HG03159 (cell line): Measurements from ENCODE around the gene MSH2.

Source experiments
- ATAC-seq: cut with Tn5 transposase; IDR thresholded peaks from one replicate; pipeline ENCODE4 v1.9.1; 2021; ENCODE audit warnings: mild to moderate bottlenecking, moderate library complexity; ENCODE audit not compliant: unreplicated experiment

The MSH2 gene

DNA sequence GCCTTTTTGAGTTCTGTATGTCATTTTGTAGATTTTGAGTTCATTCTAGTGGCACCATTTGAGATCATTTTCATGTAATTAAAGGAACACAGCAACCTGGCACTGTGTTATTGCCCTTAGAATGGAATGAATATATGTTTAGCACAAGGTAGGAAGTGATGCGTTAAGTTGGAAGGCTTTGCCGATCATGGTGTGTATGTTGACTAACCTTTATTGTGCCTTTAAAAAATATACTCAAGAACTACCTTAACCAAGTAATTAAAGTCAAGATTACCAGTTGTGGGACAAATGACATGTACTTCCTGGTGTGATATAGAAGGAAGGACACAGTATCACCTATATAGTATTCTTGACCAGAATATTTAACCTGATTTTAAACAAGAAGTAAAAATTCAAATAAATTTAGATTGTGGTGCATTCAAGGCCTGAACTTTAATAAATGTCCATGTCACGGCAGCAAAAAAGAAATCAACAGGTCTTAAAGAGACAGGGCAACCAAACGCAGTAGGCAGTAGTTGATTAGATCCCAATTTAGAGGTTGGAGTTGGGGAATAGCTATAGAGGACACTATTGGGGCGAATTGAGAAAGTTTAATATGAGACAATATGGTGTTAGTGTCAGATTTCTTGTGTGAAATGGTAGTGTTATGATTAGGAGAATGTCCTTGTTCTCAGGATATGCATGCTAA is 68.6 kb downstream of the MSH2 start:
- ATAC-seq: no peak

DNA sequence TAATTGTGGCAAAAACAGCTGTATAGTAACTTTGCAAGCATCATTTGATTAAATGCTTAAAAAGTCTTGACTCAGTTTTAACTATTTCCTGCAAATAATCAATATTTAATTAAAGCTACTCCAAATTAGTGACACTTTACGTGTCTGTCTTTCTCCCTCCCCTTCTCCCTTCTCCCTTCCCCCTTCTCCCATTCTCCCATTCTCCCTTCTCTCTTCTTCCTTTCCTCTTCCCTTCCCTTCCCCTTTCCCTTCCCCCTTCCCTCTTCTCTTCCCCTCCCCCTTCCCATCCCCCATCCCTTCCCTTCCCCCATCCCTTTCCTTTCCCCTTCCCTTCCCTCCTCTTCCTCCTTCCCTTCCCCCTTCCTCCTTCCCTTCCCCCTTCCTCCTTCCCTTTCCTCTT is 76.9 kb downstream of the MSH2 start:
- ATAC-seq: no peak

DNA sequence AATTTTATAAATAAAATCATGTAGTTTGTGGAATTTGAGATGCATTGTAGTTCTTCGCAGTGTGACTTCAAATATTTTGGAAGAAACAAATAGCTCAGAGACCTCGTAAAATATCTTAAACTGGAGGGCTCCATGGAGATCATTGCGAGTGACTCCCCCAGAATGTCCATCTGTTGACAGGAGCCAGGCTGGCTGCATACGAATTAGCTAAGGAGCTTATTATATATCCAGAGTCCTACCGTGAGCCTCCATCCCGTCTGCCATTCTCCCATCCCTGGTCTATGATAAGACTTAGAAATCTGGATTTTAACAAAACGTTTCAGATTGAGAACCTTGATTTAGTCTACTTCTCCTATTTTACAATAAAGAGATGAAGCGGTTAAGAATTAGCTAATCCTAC is 80.2 kb downstream of the MSH2 start:
- ATAC-seq: no peak

DNA sequence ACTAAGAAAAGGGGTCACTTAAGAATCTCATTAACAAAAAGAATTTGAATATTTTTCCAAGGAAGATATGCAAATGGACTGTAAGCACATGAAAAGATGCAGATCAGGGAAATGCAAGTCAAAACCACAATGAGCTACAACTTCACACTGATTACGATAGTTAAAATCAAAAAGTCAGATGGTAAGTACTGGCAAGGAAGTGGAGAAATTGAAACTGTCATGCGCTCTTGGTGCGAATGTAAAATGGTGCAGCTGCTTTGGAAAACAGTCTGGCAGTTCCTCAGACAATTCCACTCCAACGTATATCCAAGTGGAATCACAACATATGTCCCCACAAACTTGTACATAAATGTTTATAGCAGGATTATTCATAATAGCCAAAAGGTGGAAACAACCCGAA is 81.4 kb downstream of the MSH2 start:
- ATAC-seq: no peak

DNA sequence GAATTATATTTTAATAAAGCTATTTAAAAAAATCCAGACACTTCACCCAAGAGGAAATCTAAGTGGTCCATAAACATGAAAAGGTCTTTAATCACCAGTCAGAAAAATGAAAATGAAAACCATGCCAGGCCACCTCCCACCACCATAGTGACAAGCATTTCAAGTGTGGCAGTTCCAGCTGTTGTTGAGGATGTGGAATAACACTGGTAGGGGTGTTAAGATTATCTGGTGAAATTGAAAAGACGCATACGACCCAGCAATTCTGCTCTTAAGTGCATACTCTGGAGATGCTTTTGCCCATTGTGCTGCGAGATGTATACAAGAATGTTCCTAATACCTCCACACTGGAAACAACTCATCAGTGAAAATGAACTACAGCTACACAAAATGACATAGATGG is 82.2 kb downstream of the MSH2 start:
- ATAC-seq: no peak

DNA sequence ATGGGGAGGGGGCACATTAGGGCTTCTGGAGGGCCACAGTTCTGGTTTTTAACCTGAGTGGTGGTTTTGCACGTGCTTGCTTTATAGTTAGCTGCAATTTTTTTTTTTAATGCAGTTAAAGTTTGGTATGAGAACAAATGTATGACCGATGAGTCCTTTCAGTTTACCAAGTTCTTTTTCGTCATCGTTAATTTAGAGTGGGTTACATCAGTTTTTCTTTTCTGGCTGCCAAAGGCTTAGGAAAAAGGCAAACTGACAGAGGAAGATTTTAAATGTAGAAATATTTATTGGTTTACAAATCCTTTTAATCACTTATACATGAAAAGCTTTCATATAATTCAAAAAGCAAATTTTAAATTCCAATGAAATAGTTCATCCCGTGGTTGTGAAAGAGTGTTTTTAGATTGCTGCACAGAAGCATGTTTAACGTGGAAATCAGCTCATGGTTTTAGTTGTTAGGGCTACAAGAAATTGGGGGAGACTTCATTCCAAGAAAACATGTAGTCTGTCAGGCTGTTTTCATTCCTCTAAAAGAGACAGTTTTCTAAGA is 82.9 kb downstream of the MSH2 start:
- no peak for ATAC-seq

DNA sequence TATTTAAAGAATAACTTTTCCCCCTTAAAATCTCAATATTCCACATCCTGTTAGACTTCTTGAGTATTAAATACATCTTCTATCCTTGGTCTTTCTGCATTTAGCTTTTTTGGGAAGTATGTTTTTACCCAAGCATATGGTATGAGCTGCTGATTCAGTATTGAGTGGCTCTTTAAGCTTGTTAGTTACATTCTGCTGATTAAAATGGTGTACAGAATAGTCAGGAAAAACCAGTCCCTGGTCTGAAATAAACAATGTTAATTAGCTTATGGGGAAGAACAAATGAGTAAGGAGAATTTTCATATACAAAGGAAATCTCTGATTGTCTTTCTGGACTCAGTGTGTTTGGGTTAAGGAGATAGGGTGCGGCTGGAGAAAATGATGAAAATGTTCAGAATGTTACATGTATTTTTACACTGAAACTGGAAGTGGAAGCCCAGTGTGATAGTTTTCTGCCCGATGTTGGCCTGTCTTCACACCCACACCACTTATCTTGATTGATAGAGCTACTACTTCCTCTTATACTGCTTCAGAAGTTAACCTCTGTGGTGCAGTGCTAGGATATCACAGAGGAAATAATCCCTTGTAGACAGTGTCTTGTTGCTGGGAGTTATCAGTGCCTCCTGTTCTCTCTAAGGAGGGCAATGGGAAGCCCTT is 84.0 kb downstream of the MSH2 start:
- peak; percentile 89 for ATAC-seq

DNA sequence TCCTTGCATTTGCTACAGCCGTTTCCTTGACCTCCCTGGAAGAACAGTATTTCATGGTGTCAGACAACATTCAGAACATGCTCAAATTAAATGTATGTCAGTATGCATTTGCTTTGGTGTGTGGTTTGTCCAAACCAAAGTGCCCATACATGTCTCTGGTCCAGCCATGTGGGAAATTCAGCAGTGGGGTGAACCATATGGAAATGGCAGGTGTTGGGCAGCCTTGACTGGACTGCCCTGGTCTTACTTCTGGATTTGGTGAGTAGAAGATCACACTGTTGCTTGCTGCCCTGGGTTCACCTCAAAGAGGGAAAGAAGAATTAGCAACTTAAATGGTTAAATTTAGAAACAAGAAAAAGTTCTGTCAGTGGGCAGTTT is 84.5 kb downstream of the MSH2 start:
- no peak for ATAC-seq

DNA sequence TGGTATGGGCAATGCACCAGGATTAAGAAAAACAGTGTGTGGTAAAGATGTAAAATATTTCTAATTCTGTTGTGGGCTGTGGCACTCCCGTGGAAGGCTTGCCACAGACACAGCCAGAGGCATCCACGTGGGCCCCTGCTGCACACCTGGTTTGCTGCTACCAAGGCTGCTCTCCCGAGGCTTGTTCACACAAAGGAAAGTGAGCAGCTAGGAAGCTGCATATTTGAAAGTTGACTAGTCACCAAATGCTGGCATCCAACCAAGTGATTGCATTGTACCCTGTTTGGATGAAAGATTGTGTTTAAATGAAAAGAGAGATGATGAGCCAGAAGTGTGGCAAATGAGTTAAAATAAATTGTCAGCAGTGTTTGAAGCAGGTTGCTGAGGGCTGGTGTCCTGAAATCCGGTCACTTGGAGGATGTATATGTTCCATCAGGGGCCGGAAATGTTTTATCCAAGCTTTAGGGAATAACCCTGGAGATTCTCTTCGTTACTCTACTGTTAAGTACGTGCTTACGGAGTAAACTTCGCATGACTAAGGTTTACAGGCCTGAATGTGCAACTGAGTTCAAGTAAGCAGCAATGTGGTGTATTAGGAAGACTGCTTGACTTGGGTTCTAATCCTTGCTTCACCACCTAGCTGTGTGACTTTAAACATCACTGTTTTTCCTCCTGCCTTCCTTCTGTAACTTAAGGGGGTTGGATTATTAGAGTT is 86.1 kb downstream of the MSH2 start:
- no peak for ATAC-seq

DNA sequence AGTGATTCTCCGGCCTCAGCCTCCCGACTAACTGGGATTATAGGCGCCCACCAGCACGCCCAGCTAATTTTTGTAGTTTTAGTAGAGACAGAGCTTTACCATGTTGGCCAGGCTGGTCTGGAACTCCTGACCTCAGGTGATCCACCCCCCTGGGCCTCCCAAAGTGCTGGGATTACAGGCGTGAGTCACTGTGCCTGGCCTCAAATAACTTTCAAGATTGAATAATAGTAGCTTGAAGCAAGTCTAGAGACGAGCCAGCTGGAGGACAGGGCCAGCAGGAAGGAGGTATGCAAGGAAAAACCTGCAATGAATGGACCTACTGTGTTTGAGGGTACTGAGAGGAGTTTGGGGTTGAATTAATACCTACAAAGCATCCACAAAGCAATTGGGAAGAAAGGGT is 87.5 kb downstream of the MSH2 start:
- ATAC-seq: no peak

DNA sequence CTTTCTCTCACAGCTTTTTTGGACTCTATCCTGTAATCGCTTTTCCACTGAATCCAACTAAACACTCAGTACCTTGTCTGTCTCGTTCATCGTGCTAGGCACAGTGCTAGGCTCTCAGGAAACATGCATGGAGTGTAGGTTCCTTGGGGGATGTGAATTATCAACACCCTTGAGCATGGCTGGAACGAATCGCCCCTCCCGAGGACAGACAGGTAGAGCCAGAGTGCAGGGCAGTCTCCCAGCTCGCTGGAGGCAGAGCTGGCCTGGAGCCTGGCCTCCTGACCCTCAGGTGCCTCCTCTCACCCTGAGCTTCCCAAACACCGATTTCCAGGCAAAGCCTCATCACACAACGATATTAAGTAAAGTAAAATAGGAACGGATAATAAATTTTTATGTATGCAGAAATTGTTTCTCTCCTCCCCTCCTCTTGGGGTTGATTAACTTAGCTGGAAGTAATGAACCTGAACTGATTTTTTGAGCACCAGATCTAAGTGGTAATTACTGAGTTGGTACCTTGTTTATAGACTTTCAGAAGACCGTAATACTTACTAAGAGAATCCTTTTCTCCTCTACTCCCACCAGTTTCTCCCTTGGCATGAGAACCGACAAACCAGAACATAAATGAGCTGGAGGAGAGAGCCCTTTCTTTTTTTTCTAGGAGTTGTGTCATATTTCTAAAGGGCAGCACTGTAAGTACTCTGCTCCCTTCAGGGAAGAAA is 90.5 kb downstream of the MSH2 start:
- ATAC-seq: no peak

DNA sequence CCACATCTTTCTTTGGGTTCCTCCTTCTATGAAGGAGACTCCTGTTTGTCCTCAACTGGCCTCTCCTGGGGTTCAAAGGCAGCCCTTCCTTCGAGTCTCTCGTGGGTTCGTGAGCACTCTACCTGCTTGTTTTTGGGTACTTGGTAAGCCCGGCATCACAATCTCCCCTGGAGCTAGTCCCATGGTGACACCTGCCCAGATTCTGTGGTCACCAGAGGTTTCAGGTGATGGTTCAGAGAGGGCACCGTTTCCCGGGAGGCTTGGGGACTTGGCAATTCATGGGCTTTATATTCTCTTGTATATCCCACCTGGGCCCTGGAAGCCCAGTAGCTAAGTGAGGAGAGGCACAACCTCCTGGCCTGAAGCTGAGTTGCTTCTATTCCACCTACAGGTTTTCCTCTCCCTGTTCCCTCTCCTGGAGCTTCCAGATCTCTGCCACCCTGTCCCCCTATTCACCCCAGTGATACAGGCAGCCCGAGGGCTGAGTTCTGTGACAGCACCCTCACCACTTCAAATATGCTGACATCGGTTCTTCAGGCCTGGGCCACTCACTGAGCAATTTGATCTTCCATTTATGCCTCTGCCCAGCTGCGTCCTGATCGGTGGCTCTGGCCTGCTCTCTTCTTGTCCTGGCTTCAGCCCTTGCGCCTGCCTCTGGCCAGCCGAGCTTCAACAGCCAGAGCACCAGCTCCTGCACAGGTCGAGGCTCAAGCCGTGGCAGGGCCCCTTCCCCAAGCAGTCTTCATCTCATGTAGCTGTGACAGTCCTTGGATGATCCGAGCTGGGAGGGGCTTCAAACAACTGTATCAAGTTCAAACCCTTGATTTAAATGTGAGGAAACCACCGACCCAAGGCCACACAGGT is 91.5 kb downstream of the MSH2 start:
- no peak for ATAC-seq

DNA sequence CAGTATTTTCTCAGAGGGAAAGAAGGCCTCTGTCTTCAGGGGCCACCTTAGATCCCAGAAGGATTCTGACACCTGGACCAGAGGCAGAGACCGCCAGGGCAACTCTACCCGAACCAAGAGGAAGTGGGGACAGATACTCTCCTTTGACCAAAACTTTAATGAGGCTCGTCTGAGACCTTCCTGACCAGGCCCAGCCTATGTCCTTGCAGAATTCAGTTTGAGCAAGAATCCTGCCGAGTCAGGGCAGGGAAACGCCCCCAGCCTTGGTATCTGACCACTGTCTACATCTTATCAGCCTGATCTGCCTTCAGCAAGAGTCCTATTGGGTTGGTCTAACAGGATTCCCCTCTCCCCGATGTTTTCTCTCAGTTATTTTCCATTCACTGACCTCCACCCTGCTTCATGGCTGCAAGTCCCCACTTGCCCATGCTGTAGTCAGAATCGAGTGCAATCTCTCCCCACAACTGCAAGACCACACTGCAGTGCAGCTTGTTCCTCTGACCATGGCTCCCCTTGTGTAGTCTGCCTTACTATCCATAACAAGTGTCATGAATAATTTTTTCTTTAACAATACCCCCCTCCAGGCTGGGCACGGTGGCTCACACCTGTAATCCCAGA is 95.0 kb downstream of the MSH2 start:
- no peak for ATAC-seq

DNA sequence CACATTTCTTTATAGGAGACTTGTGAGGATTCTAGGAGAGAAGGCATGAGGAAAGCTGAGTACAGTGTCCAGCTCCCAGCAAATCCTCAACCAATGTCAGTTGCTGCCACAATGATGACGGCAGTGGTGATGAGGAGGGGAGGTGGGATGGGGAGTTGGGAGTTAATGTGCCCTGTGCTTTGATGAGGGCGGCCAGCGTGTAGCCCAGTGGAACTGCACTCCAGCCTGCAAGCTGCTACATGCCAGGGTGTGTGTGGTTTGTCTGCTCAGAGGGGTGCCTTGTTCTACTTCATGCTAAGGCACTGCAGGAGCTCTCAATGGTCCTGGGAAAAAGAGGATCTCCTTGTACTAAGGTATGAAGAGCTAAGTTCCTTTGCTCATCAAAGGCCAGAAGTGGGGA is 96.1 kb downstream of the MSH2 start:
- ATAC-seq: no peak

DNA sequence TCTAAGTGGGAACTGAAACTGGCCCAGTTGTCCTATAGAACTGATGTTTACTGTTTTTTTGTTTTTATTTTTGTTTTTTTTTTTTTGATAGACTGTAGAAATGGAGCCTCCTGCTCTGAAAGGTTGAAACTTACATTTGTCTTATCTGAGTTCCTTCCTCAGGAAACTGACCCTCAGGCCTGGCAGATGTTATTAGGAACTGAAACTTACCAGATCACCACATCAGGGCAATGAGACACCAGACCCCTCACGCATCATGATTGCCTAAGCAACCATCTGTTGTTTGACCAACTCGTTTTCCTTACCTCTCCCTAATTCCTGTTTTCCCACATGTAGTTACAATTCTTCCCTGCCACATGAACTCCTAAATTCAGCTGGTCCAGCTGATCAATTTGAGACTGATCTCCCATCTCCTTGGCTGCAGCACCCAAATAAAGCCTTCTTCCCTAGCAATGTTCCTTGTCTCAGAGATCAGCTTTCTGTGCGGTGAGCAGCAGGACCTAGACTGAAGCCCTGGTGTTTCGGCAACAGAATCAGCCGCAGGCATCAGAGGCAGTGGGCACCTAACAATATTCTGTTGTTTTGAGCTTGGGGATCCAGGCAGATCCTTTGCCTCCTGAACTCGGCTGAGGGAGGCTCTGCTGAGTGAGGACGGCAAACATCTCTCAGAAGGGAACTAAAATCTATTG is 96.8 kb downstream of the MSH2 start:
- ATAC-seq: no peak

DNA sequence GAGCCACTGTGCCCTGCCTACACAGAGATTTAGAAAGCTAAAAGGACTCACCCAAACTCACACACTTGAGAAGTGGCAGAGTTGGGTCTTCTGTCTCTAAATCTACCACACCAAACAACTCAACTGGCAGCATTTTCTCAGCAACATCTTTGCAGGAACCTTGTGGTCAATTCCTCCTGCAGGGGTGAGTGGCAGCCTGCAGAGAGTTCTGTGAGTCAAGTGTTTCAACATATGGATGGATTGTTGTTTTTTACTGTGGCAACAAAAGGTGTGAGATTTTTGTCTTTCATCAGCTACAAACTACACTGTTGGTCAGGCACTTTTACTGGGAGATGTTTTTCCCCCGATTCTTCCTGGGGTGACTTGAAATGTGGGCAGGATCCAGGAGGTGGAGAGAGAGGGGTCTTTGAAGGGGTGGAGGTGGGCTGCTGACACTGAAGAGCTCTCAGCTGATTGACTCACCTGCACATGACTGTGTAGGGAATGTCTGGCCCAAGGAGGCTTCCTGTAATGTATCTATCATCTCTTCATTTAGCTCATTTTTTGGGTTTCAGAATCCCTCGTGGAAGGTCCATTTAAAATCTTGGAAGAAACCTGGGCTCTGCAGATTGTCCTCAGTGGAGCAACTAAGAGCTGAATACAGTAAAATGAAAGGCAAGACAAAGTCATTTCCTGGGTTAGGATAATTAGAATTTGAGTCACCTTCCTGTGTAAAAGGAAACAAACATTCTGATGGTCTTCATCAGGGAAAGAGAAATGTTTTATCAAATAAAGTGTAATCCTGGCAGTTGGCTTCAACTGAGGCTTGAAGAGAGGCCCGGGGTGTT is 98.6 kb downstream of the MSH2 start:
- no peak for ATAC-seq

DNA sequence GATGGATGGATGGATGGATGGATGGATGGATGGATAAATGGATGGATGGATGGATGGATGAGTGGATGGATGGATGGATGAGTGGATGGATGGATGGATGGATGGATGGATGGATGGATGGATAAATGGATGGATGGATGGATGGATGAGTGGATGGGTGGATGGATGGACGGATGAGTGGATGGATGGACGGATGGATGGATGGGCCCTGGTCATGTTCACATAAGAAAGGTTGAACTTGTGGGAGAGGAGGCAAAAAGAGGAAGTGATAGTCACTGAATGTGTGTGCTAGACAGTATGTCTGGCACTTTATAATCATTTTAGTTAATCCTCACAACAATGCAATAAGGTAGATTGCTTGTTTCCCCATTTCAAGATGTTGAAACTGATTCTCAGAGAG is 99.5 kb downstream of the MSH2 start:
- ATAC-seq: peak; percentile 85

DNA sequence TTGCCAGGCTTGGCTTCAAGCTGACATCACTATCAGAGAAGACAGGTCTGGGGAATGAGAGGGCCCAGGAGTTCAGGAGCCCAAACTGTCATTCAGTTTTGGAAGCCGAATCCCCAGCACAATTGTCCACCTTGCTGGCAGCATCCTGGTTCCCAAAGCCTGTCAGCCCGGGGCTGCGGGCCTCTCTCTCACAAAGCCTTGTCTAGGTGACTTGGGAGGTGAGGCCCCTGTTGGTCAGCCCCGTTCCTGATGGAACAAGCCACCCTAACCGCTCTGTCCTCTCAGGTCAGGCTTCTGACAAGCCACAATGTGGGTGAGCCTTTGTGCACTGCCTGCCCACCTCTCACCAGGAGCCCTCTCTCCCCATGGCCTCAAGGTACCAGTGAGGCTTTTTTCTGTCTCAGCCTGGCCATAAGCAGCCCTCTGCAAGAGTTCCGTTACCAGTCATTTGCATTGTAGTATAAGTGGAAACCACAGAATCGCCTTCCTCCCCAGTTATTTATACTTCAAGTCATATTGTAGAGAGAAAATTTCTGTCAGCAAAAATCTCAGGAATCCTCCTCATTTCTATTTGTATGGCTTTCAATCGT is 100.6 kb downstream of the MSH2 start:
- ATAC-seq: no peak
